ENCODE data around the gene RTP3. TPM values are rescaled to one million over a fixed set of nuclear protein-coding genes. Genes with fewer than 3 reads are reported as not detected.
A peak's percentile ranks its signal among the peaks of the same experiment; 100 is the strongest.

Gene RTP3
- total and polyA plus RNA-seq, 2 of the 4 experiments (the other 2 are of a cell fraction), result 0.18 to 0.26 TPM

DNA sequence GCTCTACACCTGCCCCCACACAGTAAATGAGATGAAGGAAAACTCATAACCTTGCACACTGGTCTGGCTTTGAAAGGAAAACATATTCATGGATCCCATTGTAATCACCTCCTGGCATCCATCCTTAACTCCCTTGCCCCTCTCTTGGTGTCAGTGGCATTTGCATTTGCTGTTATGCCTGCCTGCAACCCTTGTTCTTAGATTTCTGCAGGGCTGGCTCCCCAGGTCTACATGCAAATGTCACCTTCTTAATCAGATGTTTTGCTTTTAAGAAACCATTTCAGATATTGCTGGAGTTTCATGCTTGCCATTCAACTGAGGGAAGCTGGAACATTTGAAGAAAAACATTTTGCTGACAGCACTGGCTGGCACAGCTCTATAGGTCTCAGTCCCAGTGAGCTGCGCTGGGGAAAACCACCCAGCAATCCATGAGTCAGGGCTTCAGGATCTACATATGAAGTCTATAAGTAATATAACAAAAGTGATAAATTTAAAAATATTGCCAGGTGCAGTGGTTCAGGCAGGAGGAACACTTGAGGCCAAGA is 49.2 kb downstream of the RTP3 start:
- dilution Hi-C loops (cut with HindIII; ENCODE audit: low sequenced_read_pairs, unreplicated experiment), result no loop called here

More for the DNA sequence above, 49.2 kb downstream of the RTP3 start:
- Histone ChIP-seq H3K4me1 (ENCODE audit: control insufficient read depth, insufficient read depth, low read length) (peaks cover 20% of the 10 kb centered on the region), H3K18ac (ENCODE audit: low read depth, low read length) (peak overlapping the region; percentile 64; the same call in 1 of the 2 replicates), H3K4ac (ENCODE audit: low read depth, low read length) (peak overlapping the region; percentile 43; the same call in 1 of the 2 replicates), H3K27me3 (ENCODE audit: control insufficient read depth, insufficient read depth, low read length) (no peaks in the 10 kb centered on the region), H3K9me3 (ENCODE audit: control insufficient read depth, insufficient read depth, low read length) (no peaks in the 10 kb centered on the region), H3K36me3 (ENCODE audit: control insufficient read depth, insufficient read depth, low read length) (peaks cover 18% of the 10 kb centered on the region), H2AK5ac (ENCODE audit: low read depth, low read length) (no peak overlapping the region; the same call in 1 of the 2 replicates), H3K56ac (ENCODE audit: extremely low read depth, insufficient read depth, low read length) (no peak overlapping the region), H2BK20ac (ENCODE audit: low read depth, low read length) (peak overlapping the region; percentile 5), H3K79me1 (ENCODE audit: low read depth in 1 of 2, low read length in 2 of 2) (0 out of 4 replicates have a peak, but pooled peaks cover 0 to 6% of the 10 kb centered on the region in 2 experiments), H3K4me3 (ENCODE audit: insufficient read depth, low read depth, low read length) (no peak overlapping the region), H3K14ac (replicated peaks; ENCODE audit: low read depth, low read length) (no peak overlapping the region; the same call in 1 of the 2 replicates), H4K20me1 (ENCODE audit: insufficient read depth, low read length) (no peaks in the 10 kb centered on the region), H4K8ac (ENCODE audit: low read depth in 2 of 2, low read length in 2 of 2) (no peak overlapping the region), H2AK9ac (replicated peaks; ENCODE audit: low read depth, low read length, poor library complexity) (no peak overlapping the region), H2BK5ac (ENCODE audit: low read depth, low read length, poor library complexity, severe bottlenecking) (no peak overlapping the region), H3K9me1 (ENCODE audit: insufficient read depth, low read length) (peaks cover 15% of the 10 kb centered on the region), H2AFZ (replicated peaks; ENCODE audit: low read length, poor library complexity) (no peak overlapping the region), H3K9ac (ENCODE audit: low read depth, low read length) (no peak overlapping the region), H2BK15ac (ENCODE audit: low read depth, low read length) (0 out of 3 replicates have a peak overlapping the region, but pooled peaks have one; percentile 11), H4K91ac (ENCODE audit: insufficient read depth, low read depth, low read length) (peak overlapping the region; percentile 31; the same call in 1 of the 2 replicates), H2BK120ac (ENCODE audit: low read depth, low read length) (peak overlapping the region; percentile 73), H3K23ac (ENCODE audit: low read depth, low read length) (no peak overlapping the region), H3K4me2 (ENCODE audit: low read depth, low read length) (no peak overlapping the region), H4K5ac (ENCODE audit: low read depth, low read length) (peak overlapping the region; percentile 39; the same call in 1 of the 2 replicates), H3K27ac (ENCODE audit: insufficient read depth, low read length) (no peak overlapping the region)
- POLR2A ChIA-PET (ENCODE audit: unreplicated experiment), result no interaction called here
- ATAC-seq (ENCODE audit: low read depth) (no peak), DNase-seq (peak; percentile 25)
- in situ Hi-C loops (cut with MboI; ENCODE audit: low sequenced_read_pairs), result no loop called here
- BruUV-seq (replicated peaks), result no TSS peak
- WGBS, 2 experiments (ENCODE audit: extremely low coverage in 2 of 2, insufficient read length in 1 of 2), result no CpG with 5 or more reads among the region's 1 CpG
- CTCF ChIA-PET, result no interaction called here
- TF ChIP-seq FOS (IDR thresholded peaks at IDR 0.05; ENCODE audit: low read depth, low read length), result no peak
- TF ChIP-seq, protein P1, sequence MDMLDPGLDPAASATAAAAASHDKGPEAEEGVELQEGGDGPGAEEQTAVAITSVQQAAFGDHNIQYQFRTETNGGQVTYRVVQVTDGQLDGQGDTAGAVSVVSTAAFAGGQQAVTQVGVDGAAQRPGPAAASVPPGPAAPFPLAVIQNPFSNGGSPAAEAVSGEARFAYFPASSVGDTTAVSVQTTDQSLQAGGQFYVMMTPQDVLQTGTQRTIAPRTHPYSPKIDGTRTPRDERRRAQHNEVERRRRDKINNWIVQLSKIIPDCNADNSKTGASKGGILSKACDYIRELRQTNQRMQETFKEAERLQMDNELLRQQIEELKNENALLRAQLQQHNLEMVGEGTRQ (IDR thresholded peaks at IDR 0.05; ENCODE audit: low read depth, low read length), result no peak
- no peak for TF ChIP-seq CEBPB (IDR thresholded peaks at IDR 0.05; ENCODE audit: low read depth, low read length)
- no peak for TF ChIP-seq SMC3 (IDR thresholded peaks at IDR 0.05; ENCODE audit: low read depth, low read length)
- no peak for TF ChIP-seq MAZ (IDR thresholded peaks at IDR 0.05; ENCODE audit: borderline replicate concordance, low read depth, low read length)
- TF ChIP-seq NFE2L2 (IDR thresholded peaks at IDR 0.05; ENCODE audit: low read depth, low read length), result no peak
- no peak for TF ChIP-seq RCOR1 (IDR thresholded peaks at IDR 0.05; ENCODE audit: insufficient replicate concordance, low read length)
- TF ChIP-seq MXI1 (IDR thresholded peaks at IDR 0.05; ENCODE audit: borderline replicate concordance, low read depth, low read length), result no peak
- TF ChIP-seq MAFK (IDR thresholded peaks at IDR 0.05; ENCODE audit: low read depth, low read length), result no peak
- no peak for TF ChIP-seq CHD1 (IDR thresholded peaks at IDR 0.05; ENCODE audit: low read depth, low read length)
- TF ChIP-seq, protein P2, sequence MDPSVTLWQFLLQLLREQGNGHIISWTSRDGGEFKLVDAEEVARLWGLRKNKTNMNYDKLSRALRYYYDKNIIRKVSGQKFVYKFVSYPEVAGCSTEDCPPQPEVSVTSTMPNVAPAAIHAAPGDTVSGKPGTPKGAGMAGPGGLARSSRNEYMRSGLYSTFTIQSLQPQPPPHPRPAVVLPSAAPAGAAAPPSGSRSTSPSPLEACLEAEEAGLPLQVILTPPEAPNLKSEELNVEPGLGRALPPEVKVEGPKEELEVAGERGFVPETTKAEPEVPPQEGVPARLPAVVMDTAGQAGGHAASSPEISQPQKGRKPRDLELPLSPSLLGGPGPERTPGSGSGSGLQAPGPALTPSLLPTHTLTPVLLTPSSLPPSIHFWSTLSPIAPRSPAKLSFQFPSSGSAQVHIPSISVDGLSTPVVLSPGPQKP (IDR thresholded peaks at IDR 0.05; ENCODE audit: borderline replicate concordance, low read depth, low read length), result no peak
- no peak for TF ChIP-seq BHLHE40 (IDR thresholded peaks at IDR 0.05; ENCODE audit: low read depth, low read length)
- no peak for TF ChIP-seq POLR2A (IDR thresholded peaks at IDR 0.05; ENCODE audit: low read depth, low read length)
- no peak for TF ChIP-seq RAD21 (IDR thresholded peaks at IDR 0.05; ENCODE audit: low read length)
- intact Hi-C loops (cut with micrococcal nuclease), result no loop called here

Data from IMR-90 (cell line).